ENCODE results near the gene DGKE.

DNA sequence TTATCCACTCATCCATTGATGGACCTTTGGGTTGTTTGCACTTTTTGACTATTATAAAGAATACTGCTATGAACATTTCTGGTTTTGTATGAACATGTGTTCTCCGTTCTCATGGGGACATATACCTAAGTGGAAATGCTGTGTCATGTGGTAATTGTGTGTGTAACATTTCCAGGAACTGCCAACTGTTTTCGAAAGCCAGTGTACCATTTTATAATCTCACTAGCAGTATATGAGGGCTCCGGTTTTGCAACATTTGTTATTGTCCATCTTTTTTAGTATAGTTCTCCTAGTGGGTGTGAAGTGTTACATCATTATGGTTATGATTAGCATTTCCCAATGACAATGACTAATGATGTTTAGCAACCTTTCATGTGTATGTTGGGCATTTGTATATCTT is 85.0 kb downstream of the DGKE start:
- TF ChIP-seq BCL11B (tag by site-specific recombination; IDR thresholded peaks at IDR 0.05; ENCODE audit: low read depth) (no peak), ZBTB49 (tag by site-specific recombination; IDR thresholded peaks at IDR 0.05; ENCODE audit: low read depth) (no peak), ZNF140 (tag by site-specific recombination; IDR thresholded peaks at IDR 0.05) (no peak), RBAK (tag by site-specific recombination; IDR thresholded peaks at IDR 0.05) (no peak), ZNF560 (tag by site-specific recombination; IDR thresholded peaks at IDR 0.05; ENCODE audit: borderline replicate concordance) (no peak), CTCF (tag by site-specific recombination; IDR thresholded peaks at IDR 0.05) (no peak), ZNF785 (tag by site-specific recombination; IDR thresholded peaks at IDR 0.05) (no peak), TRIM28 (IDR thresholded peaks at IDR 0.05; ENCODE audit: borderline replicate concordance, low read length) (no peak), ZNF169 (tag by site-specific recombination; IDR thresholded peaks at IDR 0.05) (no peak), ZNF626 (tag by site-specific recombination; IDR thresholded peaks at IDR 0.05) (no peak), ZNF530 (tag by site-specific recombination; IDR thresholded peaks at IDR 0.05; ENCODE audit: low read depth) (no peak)
- TF ChIP-seq, protein P1, sequence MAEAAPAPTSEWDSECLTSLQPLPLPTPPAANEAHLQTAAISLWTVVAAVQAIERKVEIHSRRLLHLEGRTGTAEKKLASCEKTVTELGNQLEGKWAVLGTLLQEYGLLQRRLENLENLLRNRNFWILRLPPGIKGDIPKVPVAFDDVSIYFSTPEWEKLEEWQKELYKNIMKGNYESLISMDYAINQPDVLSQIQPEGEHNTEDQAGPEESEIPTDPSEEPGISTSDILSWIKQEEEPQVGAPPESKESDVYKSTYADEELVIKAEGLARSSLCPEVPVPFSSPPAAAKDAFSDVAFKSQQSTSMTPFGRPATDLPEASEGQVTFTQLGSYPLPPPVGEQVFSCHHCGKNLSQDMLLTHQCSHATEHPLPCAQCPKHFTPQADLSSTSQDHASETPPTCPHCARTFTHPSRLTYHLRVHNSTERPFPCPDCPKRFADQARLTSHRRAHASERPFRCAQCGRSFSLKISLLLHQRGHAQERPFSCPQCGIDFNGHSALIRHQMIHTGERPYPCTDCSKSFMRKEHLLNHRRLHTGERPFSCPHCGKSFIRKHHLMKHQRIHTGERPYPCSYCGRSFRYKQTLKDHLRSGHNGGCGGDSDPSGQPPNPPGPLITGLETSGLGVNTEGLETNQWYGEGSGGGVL (tag by site-specific recombination; IDR thresholded peaks at IDR 0.05) = no peak
- TF ChIP-seq, protein P2, sequence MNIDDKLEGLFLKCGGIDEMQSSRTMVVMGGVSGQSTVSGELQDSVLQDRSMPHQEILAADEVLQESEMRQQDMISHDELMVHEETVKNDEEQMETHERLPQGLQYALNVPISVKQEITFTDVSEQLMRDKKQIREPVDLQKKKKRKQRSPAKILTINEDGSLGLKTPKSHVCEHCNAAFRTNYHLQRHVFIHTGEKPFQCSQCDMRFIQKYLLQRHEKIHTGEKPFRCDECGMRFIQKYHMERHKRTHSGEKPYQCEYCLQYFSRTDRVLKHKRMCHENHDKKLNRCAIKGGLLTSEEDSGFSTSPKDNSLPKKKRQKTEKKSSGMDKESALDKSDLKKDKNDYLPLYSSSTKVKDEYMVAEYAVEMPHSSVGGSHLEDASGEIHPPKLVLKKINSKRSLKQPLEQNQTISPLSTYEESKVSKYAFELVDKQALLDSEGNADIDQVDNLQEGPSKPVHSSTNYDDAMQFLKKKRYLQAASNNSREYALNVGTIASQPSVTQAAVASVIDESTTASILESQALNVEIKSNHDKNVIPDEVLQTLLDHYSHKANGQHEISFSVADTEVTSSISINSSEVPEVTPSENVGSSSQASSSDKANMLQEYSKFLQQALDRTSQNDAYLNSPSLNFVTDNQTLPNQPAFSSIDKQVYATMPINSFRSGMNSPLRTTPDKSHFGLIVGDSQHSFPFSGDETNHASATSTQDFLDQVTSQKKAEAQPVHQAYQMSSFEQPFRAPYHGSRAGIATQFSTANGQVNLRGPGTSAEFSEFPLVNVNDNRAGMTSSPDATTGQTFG (tag by site-specific recombination; IDR thresholded peaks at IDR 0.05; ENCODE audit: borderline replicate concordance) = no peak
- TF ChIP-seq, protein P3, sequence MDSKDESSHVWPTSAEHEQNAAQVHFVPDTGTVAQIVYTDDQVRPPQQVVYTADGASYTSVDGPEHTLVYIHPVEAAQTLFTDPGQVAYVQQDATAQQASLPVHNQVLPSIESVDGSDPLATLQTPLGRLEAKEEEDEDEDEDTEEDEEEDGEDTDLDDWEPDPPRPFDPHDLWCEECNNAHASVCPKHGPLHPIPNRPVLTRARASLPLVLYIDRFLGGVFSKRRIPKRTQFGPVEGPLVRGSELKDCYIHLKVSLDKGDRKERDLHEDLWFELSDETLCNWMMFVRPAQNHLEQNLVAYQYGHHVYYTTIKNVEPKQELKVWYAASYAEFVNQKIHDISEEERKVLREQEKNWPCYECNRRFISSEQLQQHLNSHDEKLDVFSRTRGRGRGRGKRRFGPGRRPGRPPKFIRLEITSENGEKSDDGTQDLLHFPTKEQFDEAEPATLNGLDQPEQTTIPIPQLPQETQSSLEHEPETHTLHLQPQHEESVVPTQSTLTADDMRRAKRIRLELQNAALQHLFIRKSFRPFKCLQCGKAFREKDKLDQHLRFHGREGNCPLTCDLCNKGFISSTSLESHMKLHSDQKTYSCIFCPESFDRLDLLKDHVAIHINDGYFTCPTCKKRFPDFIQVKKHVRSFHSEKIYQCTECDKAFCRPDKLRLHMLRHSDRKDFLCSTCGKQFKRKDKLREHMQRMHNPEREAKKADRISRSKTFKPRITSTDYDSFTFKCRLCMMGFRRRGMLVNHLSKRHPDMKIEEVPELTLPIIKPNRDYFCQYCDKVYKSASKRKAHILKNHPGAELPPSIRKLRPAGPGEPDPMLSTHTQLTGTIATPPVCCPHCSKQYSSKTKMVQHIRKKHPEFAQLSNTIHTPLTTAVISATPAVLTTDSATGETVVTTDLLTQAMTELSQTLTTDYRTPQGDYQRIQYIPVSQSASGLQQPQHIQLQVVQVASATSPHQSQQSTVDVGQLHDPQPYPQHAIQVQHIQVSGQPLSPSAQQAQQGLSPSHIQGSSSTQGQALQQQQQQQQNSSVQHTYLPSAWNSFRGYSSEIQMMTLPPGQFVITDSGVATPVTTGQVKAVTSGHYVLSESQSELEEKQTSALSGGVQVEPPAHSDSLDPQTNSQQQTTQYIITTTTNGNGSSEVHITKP (tag by site-specific recombination; IDR thresholded peaks at IDR 0.05) = no peak

Measured in HEK293 (cell line).